HepG2 (cell line): Measurements from ENCODE around the gene ABHD1. TPM values are rescaled to one million over a fixed set of nuclear protein-coding genes. Genes with fewer than 3 reads are reported as not detected.
A peak's percentile ranks its signal among the peaks of the same experiment; 100 is the strongest.

Source experiments
- ATF7 ChIP-seq, 2 experiments: fragments of 450-650 bp in 1 of 2; sonication (generic) in 1 of 2; formaldehyde crosslinking in 1 of 2; IDR thresholded peaks; 2 replicates each; pipeline versions ENCODE4 v1.4.0 to v1.6.1; 2016 to 2020; ENCODE audit warnings: antibody characterized with exemption in 1 of 2, mild to moderate bottlenecking in 1 of 2, missing genetic modification reagents in 1 of 2
- ATF7-NPFF ChIP-seq: sonication (generic); formaldehyde crosslinking; IDR thresholded peaks from 2 replicates; pipeline ENCODE4 v1.8.1; 2023; ENCODE audit warnings: mild to moderate bottlenecking, low read depth, missing genetic modification reagents, moderate library complexity
- ELF1 ChIP-seq: sonication (generic); formaldehyde crosslinking; IDR thresholded peaks from 2 replicates; pipeline ENCODE4 v1.4.0; 2020; ENCODE audit warnings: missing genetic modification reagents
- HDAC2 ChIP-seq: sonication (generic); formaldehyde crosslinking; IDR thresholded peaks from 2 replicates; pipeline ENCODE4 v1.4.0; 2020; ENCODE audit warnings: missing genetic modification reagents
- IRF2 ChIP-seq: IDR thresholded peaks from 2 replicates; pipeline ENCODE4 v1.6.1; 2018; ENCODE audit warnings: missing genetic modification reagents, missing compliant biosample characterization
- SALL2 ChIP-seq: sonication (generic); formaldehyde crosslinking; IDR thresholded peaks from 2 replicates; pipeline ENCODE4 v1.8.1; 2023; ENCODE audit warnings: mild to moderate bottlenecking, missing genetic modification reagents, inconsistent platforms
- ZFP1 ChIP-seq: IDR thresholded peaks from 2 replicates; pipeline ENCODE4 v1.6.1; 2016
- ZNF232 ChIP-seq: sonication (generic); formaldehyde crosslinking; IDR thresholded peaks from 2 replicates; pipeline ENCODE4 v1.4.0; 2020; ENCODE audit warnings: missing genetic modification reagents, borderline replicate concordance
- ZSCAN31 ChIP-seq: sonication (generic); formaldehyde crosslinking; IDR thresholded peaks from 2 replicates; pipeline ENCODE4 v1.5.0; 2020; ENCODE audit warnings: low read depth, mild to moderate bottlenecking, missing genetic modification reagents
- polyA plus RNA-seq, 8 experiments: library from polyadenylated mRNA; depleted of rRNA in 3 of 8; stranded (reverse) in 7 of 8; unstranded in 1 of 8; fragments of >200 nt; fragmentation: Illumina TruSeq in 4 of 8; extraction: Trizol in 4 of 8; gene quantifications; 2 replicates each; pipeline versions ENCODE4 v1.2.1 to v1.2.3, GENCODE V29; 2011 to 2016; ENCODE audit warnings: low read depth in 4 of 8, missing spikeins in 1 of 8, mixed read lengths in 1 of 8; ENCODE audit not compliant: insufficient read depth in 1 of 8
- total RNA-seq, 5 experiments: library from RNA; depleted of rRNA; stranded (reverse); fragments of >200 nt; fragmentation: Illumina TruSeq; extraction: Trizol; gene quantifications; 2 replicates each; pipeline ENCODE4 v1.2.3, GENCODE V29; 2016; ENCODE audit warnings: low read depth in 1 of 5
- TF ChIP-seq, protein P1 (sequence below): IDR thresholded peaks from 2 replicates; pipeline ENCODE4 v1.6.1; 2012; ENCODE audit warnings: inconsistent platforms
- TF ChIP-seq, protein P2 (sequence below): sonication (generic); formaldehyde crosslinking; IDR thresholded peaks from 2 replicates; pipeline ENCODE4 v1.5.0; 2020; ENCODE audit warnings: mild to moderate bottlenecking, missing genetic modification reagents, borderline replicate concordance
- TF ChIP-seq, protein P3 (sequence below): sonication (generic); formaldehyde crosslinking; conservative IDR thresholded peaks from 2 replicates; pipeline ENCODE4 v1.5.0; 2020; ENCODE audit warnings: missing genetic modification reagents
- TF ChIP-seq, protein P4 (sequence below): sonication (generic); formaldehyde crosslinking; IDR thresholded peaks from 2 replicates; pipeline ENCODE4 v1.4.0; 2020; ENCODE audit warnings: mild to moderate bottlenecking, missing genetic modification reagents
- TF ChIP-seq, protein P5 (sequence below): sonication (generic); formaldehyde crosslinking; IDR thresholded peaks from 2 replicates; pipeline ENCODE4 v1.5.0; 2020; ENCODE audit warnings: mild to moderate bottlenecking, missing genetic modification reagents

ABHD1 gene
- total and polyA plus RNA-seq, 2 of the 13 experiments (the other 11 are each of a cell fraction or from before 2014, with no cell fraction given), result 0.04 to 0.81 TPM

DNA sequence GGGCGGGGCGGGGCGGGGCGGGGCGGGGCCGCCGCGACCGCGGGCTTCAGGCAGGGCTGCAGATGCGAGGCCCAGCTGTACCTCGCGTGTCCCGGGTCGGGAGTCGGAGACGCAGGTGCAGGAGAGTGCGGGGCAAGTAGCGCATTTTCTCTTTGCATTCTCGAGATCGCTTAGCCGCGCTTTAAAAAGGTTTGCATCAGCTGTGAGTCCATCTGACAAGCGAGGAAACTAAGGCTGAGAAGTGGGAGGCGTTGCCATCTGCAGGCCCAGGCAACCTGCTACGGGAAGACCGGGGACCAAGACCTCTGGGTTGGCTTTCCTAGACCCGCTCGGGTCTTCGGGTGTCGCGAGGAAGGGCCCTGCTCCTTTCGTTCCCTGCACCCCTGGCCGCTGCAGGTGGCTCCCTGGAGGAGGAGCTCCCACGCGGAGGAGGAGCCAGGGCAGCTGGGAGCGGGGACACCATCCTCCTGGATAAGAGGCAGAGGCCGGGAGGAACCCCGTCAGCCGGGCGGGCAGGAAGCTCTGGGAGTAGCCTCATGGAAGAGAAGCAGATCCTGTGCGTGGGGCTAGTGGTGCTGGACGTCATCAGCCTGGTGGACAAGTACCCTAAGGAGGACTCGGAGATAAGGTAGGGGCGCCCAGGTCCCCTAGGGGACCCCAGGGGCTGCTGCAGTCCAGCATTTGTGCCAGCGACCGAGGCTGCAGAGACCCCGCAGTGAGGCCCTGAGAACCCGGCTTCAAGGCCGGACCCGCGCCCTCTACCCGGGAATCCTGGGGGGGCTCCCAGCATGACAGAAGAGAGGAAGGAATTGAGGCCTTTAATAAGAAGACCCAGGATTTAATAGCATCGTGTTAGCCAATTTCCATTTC, 36.7 kb upstream of the ABHD1 start, which contains the start of gene KHK (continued):
- TF ChIP-seq, protein P1, sequence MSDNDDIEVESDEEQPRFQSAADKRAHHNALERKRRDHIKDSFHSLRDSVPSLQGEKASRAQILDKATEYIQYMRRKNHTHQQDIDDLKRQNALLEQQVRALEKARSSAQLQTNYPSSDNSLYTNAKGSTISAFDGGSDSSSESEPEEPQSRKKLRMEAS, result peak; percentile 27
- peak; percentile 38 for TF ChIP-seq HDAC2 (CRISPR knock-in tag)
- TF ChIP-seq ATF7-NPFF (CRISPR knock-in tag), result 0 out of 2 replicates have a peak, but pooled peaks have one; percentile 43
- peak; percentile 63; the same call in 1 of the 2 replicates for TF ChIP-seq ZNF232
- no peak for TF ChIP-seq ATF7 (IDR thresholded peaks at IDR 0.05)
- TF ChIP-seq ATF7 (CRISPR knock-in tag; IDR thresholded peaks at IDR 0.05), result 0 out of 2 replicates have a peak, but pooled peaks have one; percentile 26
- TF ChIP-seq, protein P2, sequence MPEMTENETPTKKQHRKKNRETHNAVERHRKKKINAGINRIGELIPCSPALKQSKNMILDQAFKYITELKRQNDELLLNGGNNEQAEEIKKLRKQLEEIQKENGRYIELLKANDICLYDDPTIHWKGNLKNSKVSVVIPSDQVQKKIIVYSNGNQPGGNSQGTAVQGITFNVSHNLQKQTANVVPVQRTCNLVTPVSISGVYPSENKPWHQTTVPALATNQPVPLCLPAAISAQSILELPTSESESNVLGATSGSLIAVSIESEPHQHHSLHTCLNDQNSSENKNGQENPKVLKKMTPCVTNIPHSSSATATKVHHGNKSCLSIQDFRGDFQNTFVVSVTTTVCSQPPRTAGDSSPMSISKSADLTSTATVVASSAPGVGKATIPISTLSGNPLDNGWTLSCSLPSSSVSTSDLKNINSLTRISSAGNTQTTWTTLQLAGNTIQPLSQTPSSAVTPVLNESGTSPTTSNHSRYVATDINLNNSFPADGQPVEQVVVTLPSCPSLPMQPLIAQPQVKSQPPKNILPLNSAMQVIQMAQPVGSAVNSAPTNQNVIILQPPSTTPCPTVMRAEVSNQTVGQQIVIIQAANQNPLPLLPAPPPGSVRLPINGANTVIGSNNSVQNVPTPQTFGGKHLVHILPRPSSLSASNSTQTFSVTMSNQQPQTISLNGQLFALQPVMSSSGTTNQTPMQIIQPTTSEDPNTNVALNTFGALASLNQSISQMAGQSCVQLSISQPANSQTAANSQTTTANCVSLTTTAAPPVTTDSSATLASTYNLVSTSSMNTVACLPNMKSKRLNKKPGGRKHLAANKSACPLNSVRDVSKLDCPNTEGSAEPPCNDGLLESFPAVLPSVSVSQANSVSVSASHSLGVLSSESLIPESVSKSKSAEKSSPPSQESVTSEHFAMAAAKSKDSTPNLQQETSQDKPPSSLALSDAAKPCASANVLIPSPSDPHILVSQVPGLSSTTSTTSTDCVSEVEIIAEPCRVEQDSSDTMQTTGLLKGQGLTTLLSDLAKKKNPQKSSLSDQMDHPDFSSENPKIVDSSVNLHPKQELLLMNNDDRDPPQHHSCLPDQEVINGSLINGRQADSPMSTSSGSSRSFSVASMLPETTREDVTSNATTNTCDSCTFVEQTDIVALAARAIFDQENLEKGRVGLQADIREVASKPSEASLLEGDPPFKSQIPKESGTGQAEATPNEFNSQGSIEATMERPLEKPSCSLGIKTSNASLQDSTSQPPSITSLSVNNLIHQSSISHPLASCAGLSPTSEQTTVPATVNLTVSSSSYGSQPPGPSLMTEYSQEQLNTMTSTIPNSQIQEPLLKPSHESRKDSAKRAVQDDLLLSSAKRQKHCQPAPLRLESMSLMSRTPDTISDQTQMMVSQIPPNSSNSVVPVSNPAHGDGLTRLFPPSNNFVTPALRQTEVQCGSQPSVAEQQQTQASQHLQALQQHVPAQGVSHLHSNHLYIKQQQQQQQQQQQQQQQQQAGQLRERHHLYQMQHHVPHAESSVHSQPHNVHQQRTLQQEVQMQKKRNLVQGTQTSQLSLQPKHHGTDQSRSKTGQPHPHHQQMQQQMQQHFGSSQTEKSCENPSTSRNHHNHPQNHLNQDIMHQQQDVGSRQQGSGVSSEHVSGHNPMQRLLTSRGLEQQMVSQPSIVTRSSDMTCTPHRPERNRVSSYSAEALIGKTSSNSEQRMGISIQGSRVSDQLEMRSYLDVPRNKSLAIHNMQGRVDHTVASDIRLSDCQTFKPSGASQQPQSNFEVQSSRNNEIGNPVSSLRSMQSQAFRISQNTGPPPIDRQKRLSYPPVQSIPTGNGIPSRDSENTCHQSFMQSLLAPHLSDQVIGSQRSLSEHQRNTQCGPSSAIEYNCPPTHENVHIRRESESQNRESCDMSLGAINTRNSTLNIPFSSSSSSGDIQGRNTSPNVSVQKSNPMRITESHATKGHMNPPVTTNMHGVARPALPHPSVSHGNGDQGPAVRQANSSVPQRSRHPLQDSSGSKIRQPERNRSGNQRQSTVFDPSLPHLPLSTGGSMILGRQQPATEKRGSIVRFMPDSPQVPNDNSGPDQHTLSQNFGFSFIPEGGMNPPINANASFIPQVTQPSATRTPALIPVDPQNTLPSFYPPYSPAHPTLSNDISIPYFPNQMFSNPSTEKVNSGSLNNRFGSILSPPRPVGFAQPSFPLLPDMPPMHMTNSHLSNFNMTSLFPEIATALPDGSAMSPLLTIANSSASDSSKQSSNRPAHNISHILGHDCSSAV (CRISPR knock-in tag), result no peak
- 0 out of 2 replicates have a peak, but pooled peaks have one; percentile 66 for TF ChIP-seq ZSCAN31 (CRISPR knock-in tag)
- peak; percentile 39 for TF ChIP-seq IRF2 (CRISPR knock-in tag)
- TF ChIP-seq, protein P3, sequence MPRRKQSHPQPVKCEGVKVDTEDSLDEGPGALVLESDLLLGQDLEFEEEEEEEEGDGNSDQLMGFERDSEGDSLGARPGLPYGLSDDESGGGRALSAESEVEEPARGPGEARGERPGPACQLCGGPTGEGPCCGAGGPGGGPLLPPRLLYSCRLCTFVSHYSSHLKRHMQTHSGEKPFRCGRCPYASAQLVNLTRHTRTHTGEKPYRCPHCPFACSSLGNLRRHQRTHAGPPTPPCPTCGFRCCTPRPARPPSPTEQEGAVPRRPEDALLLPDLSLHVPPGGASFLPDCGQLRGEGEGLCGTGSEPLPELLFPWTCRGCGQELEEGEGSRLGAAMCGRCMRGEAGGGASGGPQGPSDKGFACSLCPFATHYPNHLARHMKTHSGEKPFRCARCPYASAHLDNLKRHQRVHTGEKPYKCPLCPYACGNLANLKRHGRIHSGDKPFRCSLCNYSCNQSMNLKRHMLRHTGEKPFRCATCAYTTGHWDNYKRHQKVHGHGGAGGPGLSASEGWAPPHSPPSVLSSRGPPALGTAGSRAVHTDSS (CRISPR knock-in tag), result no peak
- TF ChIP-seq, protein P4, sequence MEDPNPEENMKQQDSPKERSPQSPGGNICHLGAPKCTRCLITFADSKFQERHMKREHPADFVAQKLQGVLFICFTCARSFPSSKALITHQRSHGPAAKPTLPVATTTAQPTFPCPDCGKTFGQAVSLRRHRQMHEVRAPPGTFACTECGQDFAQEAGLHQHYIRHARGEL, result peak; percentile 87
- TF ChIP-seq ELF1, result 0 out of 2 replicates have a peak, but pooled peaks have one; percentile 11
- no peak for TF ChIP-seq ZFP1 (CRISPR knock-in tag)
- TF ChIP-seq, protein P5, sequence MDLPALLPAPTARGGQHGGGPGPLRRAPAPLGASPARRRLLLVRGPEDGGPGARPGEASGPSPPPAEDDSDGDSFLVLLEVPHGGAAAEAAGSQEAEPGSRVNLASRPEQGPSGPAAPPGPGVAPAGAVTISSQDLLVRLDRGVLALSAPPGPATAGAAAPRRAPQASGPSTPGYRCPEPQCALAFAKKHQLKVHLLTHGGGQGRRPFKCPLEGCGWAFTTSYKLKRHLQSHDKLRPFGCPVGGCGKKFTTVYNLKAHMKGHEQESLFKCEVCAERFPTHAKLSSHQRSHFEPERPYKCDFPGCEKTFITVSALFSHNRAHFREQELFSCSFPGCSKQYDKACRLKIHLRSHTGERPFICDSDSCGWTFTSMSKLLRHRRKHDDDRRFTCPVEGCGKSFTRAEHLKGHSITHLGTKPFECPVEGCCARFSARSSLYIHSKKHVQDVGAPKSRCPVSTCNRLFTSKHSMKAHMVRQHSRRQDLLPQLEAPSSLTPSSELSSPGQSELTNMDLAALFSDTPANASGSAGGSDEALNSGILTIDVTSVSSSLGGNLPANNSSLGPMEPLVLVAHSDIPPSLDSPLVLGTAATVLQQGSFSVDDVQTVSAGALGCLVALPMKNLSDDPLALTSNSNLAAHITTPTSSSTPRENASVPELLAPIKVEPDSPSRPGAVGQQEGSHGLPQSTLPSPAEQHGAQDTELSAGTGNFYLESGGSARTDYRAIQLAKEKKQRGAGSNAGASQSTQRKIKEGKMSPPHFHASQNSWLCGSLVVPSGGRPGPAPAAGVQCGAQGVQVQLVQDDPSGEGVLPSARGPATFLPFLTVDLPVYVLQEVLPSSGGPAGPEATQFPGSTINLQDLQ, result no peak
- peak; percentile 34 for TF ChIP-seq SALL2 (CRISPR knock-in tag)
